GM12801 (cell line): ENCODE measurements around the gene SH3YL1.

Source experiments
- TF ChIP-seq, protein P1 (sequence below): IDR thresholded peaks from one replicate; pipeline ENCODE4 v1.5.1; 2011; ENCODE audit warnings: control low read depth; ENCODE audit not compliant: insufficient read length; ENCODE audit errors: extremely low read depth

Gene SH3YL1

DNA sequence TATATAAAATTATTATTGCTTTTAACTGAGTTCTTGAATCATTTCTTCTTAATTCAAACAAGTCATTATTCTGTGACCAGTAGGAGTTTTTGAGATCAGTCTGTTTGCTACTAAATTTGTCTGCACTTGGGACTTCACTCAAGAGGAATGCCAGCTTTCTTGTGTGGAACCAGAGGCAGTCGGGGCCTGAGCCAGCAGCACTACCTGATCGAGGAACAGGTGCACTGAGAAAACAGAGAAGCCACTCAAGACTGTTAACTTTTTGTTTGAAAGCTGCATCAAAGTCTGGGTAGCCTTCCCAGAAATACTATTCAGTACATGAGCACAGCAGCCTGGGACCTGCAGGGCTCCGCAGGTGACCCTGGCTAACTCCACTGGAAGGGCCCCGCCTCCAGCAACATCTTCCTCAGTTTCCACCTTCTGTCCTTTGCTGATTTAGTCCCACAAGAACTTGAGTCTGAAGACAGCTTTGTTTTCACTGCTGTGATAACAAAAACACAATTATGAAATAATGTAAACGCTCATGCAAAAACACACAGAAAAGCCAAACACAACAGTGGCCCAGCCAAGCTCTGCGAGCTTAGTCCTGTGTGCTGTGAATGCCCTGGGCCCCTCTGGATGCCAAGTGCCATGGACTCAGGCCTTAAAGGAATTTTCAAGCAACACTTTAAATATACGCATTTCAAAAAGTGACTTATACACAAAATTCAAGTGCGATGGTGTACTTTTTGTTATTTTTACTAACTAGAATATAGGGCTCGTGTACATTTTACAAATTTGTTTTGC is 62.0 kb downstream of the SH3YL1 start:
- TF ChIP-seq, protein P1, sequence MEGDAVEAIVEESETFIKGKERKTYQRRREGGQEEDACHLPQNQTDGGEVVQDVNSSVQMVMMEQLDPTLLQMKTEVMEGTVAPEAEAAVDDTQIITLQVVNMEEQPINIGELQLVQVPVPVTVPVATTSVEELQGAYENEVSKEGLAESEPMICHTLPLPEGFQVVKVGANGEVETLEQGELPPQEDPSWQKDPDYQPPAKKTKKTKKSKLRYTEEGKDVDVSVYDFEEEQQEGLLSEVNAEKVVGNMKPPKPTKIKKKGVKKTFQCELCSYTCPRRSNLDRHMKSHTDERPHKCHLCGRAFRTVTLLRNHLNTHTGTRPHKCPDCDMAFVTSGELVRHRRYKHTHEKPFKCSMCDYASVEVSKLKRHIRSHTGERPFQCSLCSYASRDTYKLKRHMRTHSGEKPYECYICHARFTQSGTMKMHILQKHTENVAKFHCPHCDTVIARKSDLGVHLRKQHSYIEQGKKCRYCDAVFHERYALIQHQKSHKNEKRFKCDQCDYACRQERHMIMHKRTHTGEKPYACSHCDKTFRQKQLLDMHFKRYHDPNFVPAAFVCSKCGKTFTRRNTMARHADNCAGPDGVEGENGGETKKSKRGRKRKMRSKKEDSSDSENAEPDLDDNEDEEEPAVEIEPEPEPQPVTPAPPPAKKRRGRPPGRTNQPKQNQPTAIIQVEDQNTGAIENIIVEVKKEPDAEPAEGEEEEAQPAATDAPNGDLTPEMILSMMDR, result no peak

DNA sequence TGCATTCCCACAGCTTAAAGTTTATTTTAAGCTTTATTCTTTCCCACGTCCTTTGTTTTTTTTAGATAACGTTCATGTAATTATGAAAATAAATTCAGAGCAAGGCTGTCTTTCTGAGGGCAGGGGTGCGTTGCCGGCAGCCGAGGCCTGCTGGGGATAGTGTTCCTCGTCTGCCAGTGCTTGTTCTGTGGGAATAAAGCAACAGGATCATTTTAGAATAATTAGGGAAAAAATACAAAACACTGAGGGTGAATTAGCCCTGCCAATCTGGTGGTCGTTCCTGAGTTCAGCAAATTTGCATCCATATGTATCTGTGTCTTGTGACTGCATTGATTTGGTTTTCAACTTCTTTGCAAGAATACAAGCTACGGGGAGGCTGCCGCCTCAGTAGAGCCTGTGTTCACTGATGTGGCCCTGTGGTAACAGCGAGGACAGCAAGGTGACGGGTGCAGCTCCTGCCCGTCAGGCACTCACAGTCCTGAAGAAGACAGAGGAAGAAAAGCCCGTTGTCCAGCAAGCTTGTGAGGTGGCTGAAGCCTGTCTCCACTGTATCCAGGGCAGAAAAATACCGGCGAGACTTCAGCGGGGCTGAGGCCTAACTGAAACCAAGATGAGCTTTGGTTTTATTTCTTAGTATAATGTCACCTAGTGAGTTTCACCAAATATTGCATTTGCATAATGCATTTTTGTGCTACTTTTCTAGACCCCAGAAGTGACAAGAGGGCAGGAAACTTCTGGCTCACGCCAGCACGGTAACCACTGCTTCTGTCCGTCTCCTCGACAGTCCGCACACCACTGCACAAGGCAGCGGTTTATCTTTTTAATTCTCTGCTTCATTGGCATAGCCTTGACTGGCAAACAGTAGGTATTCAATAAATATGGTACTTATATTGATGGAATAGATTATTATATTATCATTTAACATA is 64.5 kb downstream of the SH3YL1 start:
- TF ChIP-seq, protein P1, result no peak

DNA sequence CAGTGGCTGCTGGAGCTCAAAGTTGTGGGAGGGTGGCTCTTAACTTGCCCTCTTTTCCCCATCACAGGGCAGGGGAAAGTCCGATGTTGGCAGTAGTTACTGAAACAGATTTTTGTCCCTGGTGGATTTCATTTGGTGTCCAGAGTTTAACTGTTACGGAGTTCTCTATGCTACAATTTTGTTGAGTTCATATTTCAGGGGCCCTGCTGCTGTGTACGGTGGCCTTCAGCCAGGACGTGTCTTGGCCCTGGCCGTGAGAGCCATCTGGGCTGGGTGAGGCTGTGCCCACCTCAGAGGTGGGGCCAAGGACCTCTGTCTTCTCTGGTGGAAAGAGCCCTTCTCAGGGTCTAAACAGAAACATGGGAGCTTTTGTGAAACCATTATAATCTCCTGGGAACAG is 67.4 kb downstream of the SH3YL1 start:
- TF ChIP-seq, protein P1, result no peak

DNA sequence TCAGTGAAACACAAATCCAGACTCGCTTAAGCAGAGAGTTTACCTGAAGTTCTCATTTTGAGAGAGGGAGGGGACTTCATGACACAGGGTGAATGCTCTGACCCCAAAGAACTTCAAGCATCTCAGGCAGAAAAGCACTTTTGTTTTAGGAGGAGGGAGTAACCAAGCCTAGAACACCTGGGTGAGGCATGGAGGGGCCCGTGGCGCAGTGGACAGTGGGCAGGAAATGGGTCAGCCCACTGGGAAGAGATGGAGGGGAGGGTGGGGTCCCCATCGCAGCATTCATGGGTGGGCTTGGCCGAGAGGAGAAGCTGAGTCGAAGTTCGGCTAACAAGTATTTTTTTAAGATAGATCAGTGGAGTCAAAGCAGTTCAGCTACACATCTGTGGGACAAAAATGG is 67.9 kb downstream of the SH3YL1 start:
- TF ChIP-seq, protein P1, result no peak

DNA sequence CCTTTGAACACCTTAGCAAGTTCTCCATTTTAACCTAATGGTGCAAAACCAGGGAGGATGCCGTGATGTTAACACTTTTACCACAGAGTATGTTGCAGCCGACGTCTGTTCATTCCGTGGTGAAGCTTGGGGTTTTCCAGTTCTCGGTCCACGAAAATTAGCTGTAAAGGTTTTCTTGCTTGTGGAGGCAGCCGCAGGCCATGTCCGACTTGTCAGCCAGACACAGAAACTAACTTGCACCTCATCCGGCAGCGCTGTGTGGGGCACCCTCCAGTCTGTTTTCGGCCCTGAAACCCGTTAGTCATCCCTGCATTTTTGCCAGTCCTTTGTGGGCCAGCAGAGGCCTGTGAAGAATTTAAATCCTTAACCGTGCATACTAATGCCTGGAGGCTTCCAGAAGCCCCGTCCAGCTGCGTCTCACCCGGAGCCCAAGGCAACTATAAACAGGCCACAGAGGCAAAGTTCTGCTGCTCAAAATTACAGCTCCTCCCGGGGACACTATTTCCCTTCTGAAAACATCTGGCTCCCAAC is 70.6 kb downstream of the SH3YL1 start:
- TF ChIP-seq, protein P1, result no peak

DNA sequence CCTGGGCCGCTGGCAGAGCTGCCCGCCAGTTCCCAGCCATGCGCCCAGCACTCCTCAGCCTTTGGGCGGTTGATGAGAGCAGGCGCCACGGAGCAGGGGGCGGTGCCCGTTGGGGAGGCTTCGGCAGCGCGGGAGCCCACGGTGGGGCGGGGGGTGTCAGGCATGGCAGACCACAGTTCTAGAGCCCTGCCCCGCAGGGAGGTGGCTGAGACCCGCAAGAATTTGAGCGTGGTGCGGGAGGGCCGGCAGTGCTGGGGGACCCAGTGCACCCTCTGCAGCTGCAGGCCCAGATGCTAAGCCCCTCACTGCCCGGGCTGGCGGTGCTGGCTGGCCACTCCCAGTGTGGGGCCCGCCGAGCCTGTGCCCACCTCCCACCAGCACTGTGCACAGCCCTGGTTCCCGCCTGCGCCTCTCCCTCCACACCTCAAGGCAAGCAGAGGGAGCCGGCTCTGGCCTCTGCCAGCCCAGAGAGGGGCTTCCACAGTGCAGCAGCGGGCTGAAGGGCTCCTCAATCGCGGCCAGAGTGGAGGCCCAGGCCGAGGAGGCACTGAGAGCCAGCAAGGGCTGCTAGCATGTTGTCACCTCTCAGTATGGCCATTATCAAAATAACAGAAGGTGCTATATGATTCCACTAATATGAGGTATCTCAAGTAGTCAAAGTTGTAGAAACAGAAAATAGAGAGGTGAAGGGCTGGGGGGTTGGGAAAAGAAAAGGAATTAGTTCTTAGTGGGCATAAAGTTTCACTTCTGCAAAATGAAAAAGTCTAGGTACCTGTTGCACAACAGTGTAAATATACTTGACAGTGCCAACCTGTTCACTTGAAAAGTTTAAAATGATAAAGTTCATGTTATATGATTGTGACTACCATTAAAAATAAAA is 72.3 kb downstream of the SH3YL1 start:
- TF ChIP-seq, protein P1, result no peak

DNA sequence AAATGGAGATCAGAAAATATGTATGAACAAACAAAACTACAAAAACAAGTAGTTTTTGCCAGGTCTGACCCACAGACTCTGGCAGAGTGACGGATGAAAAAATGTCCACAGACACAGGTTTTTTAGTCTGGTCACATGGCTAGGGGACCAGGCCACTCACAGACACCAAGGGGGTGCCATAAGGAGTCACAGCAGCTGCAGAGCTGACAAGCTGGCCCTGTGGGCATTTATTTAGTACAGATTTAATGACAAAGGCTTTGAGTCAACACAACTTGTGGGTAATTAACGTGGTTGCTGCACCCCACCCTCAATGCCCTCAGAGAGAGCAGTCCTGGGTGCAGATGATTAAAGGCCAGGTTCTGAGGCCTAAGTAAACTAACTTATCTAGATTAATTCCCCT is 76.0 kb downstream of the SH3YL1 start:
- TF ChIP-seq, protein P1, result no peak
